KG1 (cell line): ENCODE results near the gene DPPA4.

Experiments used
- DNase-seq: peaks from one replicate; lab custom pipeline; 2025; lab: John Stamatoyannopoulos, UW

The DPPA4 gene

DNA sequence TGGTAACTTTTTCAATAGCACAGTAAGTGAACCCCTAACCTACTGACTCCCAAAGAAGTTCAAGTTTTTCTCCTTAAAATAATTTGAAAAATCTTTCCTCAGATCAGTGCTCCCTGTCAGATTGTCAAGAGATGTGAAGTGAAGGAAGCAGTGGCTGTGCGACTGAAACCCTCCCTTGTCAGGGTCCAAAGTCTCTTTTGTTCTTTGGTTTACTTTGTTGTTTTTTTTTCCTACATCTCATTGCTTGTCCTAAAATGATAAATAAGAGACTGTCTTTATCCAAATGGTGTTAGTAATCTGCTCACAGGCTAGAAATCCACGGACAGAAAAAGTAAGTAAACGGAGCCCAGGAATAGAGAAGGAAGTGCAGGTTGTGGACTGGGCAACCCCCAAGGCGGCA is 976 bp upstream of the DPPA4 start:
- DNase-seq, result no peak

DNA sequence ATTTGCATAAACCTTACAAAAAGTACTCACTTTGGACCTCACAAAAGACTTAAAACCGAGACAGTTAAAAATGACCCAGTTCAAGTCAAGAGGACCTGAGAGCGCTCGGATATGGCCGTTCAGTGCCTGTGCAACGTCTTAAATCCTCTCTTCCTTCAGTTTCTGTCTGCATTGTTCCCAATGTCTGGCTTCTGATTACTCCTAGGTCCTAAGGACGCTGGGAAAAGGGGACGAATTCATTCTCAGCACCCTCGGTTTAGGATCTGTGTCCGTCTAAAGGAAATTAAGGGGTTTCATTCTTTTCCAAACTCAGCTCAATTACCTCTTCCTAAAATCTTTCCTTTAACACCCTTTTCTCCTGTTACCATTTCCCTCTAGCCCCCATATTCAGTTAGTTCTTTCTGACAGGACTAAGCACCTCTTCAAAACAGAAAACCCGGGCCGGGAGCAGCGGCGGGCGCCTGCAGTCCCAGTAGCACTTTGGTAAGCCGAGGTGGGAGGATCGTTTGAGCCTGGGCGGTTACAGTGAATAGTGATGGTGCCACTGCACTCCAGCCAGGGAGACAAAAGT is 970 bp downstream of the DPPA4 start:
- DNase-seq, result no peak

DNA sequence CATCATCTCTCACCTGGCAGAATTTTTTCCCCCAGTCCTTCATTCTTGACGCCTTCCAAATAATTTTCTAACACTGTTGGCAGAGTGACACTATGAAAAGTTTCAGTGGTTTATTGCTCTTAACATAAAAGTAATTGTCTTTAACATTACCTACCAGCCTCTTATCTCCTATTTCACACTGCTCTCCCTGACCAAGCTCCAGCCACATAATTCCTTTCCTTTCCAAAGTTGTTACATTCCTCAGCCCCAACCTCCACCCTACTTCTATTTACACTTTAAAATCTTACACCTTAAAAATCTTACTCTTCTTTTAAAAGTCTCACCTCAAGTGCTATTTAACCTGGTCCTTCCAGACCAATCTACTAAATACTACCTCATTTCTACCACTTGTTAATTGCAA is 2.8 kb downstream of the DPPA4 start:
- DNase-seq, result no peak

DNA sequence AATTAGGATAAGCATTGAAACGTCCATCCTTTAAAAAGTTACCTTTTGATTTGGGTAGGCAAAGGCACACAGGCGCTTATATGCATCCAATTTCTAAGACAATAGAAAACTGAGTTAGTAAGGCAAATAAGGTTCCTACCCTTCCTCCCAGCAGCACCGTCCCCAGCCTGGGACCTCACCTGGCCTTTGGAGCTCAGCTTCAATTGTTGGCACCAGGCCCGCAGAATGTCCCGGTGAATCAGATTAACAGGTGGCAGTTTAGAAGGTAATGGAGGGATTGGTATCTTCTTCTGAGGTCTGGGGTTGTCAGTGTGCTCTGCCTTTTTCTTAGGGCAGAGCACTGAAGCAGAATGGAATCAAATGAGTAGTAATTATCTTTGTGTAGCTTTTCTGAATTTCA is 5.7 kb downstream of the DPPA4 start:
- DNase-seq, result no peak

DNA sequence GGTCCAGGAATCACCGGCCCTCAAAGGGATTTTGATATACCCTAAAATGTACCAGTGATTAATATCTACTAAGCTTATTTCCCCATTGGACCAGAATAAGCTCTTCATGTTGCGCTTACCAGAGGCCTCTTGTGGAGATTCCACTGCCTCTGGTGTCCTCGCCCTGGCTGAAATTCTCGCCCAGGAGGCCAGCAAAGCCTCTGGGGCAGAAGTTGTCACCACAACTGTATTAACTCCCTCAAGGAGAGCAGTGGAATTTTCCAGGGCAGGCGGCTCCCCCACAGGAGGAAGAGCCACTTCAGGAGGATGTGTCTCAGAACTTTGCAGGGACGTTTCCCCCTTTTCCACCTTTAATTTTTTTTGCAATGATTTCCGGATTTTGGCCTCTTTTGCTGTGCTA is 6.9 kb downstream of the DPPA4 start:
- DNase-seq, result no peak

DNA sequence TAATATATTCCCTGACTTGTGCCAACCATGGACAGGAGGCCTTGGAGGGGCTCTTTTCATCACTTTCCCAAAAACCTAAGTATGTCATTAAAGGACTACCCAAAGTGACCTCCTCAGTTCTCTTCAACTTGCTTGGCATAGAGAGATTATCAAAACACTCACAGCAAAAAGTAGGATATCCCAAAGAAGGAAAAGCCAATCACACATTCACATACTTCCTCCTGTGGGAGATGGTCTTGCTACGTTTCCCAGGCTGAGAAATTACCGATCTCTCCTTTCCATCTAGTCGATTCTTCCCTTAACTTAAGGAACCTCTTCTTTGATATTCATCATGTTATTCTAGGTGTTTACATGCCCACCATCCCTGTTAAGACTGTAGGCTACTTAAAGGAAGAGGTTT is 9.1 kb downstream of the DPPA4 start:
- DNase-seq, result no peak

DNA sequence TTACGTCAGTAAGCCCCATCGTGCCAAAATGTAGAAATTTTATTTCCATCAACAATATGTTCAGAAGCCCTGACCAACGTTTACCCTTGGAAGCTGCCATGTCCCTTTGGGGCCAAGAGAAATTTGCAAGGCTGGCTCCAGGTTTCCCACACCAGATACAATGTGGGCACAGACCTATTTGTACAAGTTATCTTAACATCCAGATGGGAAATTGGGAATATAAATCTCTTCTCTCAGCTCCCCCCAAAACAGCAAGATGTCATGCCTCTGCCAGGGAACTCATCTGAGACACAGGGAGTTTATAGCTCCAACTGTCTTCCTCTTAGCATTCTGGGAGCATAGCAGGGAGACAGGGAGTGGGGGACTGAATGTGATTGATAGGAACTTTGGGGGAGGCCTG is 11.7 kb downstream of the DPPA4 start:
- no peak for DNase-seq

DNA sequence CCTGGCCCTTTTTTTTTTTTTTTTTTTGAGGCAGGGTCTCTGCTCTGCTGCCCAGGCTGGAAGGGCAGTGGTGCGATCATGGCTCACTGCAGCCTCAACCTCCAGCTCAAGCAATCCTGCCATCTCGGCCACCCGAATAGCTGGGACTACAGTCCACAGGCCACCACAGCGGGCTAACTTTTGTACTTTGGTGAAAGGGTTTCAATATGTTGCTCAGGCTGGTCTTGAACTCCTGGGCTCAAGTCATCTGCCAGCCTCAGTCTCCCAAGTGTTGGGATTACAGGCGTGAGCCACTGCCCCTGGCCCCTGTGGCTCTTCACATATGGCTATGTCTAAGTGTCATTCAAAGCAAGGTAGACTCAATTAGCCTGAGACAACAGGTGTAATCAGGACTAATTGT is 12.2 kb downstream of the DPPA4 start:
- no peak for DNase-seq

DNA sequence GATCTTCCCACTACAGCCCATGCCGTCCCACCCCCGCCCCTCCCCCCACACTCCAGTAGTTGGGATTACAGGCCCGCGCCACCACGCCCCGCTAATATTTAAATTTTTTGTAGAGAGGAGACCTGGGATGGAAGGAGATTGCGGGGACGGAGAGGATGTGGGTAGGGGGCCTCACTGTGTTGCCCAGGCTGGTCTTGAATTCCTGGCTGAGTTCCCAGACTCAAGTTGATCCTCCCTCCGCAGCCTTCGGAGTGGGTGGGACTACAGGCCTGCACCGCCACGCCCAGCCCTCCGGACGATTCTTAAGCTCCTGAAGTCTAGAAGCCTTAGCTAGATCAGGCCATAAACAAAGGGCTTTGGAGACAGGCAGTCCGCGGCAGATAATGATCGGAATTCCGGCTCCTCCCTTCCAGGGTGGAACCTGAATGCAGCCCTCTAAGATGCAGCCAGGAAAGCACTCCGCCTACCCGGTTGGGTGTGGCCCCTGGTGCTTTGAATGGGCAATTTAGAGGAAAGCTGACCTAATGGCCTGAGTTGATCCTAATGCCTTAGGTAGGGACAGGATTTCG is 21.1 kb downstream of the DPPA4 start, which contains the start of gene DPPA2:
DPPA2 (minus strand) TSS at position 356 of the 569 bp plus-strand sequence. CDS start 1,975 bp downstream, outside the sequence.
- DNase-seq, result no peak

DNA sequence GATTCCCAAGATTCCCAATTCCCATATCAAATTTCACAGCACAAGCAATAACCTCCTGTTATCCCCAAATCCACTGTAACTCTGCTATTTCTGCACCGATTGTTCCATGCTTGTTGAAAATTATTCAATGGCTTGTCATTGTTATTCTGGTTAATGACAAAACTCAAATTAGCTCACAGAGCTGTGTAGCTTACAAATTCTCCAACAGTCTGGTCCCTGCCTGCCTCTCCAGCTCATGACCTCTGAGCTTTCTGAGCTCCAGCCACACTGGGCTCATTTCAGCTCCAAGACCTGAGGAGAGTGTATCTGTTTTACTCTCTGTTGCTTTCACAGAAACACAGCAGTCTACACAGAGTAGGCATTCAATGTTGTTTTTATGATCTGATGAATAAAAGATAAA is 24.3 kb downstream of the DPPA4 start:
- DNase-seq, result no peak

DNA sequence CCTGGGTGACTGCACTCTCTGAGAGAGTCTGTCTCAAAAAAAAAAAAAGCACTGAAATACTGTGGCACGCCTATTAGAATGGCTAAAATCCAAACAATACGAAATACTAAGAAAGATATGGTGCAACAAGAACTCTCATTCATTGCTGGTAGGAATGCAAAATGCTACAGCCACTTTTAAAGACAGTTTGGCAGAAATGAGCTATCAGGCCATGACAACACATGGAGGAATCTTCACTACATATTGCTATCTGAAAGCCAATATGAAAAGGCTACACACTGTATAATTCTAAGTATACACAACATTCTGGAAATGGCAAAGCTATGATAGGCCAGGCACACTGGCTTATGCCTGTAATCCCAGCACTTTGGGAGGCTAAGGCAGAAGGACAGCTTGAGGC is 39.9 kb downstream of the DPPA4 start:
- no peak for DNase-seq

DNA sequence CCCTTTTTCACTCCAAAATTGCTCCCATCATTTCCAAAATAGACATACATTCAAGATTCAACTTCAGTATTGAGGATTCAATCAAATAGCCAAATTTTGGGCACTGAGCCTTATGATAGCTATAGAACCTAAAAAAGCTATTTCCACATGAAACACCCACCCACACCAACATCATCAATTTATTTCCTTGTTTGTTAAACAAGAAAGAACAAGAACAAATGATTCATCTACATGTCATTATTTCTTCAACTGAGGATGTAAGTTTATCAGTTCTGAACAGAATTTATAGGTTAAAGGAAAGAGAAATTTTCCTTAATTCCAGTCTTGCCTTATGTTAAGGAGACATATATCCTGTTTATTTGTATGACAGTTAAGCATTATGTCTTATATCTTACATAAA is 53.3 kb downstream of the DPPA4 start:
- DNase-seq, result no peak

DNA sequence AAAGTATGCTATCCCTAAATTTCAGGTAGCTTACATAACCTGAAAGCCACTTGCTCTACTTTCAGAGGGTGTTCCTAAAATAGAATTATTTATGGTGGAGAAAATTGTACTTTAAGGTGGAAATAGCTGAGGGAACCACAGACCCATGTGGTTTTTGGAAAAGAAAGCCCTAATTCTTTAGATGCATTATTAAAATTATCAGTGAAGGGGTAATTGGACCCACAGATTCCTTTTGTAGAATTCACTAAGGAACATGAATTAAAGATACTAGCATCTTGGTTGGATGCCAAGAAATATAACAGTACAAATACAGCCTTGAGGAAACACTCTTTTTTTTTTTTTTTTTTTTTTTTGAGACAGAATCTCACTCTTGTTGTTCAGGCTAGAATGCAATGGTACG is 58.8 kb downstream of the DPPA4 start:
- DNase-seq, result no peak

DNA sequence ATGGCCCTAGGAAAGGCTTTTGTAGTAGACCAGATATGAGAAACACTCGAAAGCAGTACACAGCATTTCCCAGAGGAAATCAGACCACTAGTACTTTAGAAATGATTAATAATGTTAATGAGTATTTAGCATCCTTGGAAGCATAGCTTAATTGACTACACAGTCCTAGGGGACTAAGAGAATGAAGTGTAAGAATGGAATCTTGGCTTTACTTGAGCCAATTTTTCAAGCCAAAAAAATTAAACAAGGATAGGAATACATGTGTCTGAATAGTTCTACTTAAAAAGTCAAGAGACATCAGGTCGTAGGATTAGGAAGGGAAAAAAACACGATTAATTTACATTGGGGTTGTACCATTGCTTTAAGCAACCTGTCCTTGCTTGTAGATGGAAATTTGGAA is 59.2 kb downstream of the DPPA4 start:
- DNase-seq, result no peak
